Liver (tissue), 3 donors: ENCODE measurements around the gene SGPP2.

ENCODE experiments used
- CTCF ChIP-seq: fragments of 150-350 bp; IDR thresholded peaks from 2 replicates; pipeline ENCODE4 v1.5.1; 2017; ENCODE audit warnings: improper control_type of control experiment, low read depth, low read length; ENCODE audit not compliant: missing input control
- EGR1 ChIP-seq, 2 donors: IDR thresholded peaks; 2 replicates each; pipeline ENCODE4 v1.6.1; 2016 to 2018; ENCODE audit warnings: antibody characterized with exemption in 2 of 2, low read depth in 2 of 2
- GABPA ChIP-seq, 2 donors: IDR thresholded peaks in 1 of 2; conservative IDR thresholded peaks in 1 of 2; 2 replicates each; pipeline ENCODE4 v1.6.1; 2016; ENCODE audit warnings: antibody characterized with exemption in 2 of 2, mild to moderate bottlenecking in 1 of 2, moderate library complexity in 1 of 2
- HNF4G ChIP-seq: IDR thresholded peaks from 2 replicates; pipeline ENCODE4 v1.6.1; 2016; ENCODE audit warnings: antibody characterized with exemption
- JUND ChIP-seq, 2 donors: IDR thresholded peaks; 2 replicates each; pipeline ENCODE4 v1.6.1; 2016; ENCODE audit warnings: antibody characterized with exemption in 2 of 2
- MAX ChIP-seq: IDR thresholded peaks from 2 replicates; pipeline ENCODE4 v1.6.1; 2016; ENCODE audit warnings: antibody characterized with exemption
- NR2F2 ChIP-seq: IDR thresholded peaks from 2 replicates; pipeline ENCODE4 v1.6.1; 2016; ENCODE audit warnings: antibody characterized with exemption
- RAD21 ChIP-seq, 2 donors: IDR thresholded peaks; 2 replicates each; pipeline ENCODE4 v1.6.1; 2016; ENCODE audit warnings: antibody characterized with exemption in 2 of 2, mild to moderate bottlenecking in 2 of 2
- TAF1 ChIP-seq: conservative IDR thresholded peaks from 2 replicates; pipeline ENCODE4 v1.6.1; 2016; ENCODE audit warnings: antibody characterized with exemption, mild to moderate bottlenecking
- TF ChIP-seq, protein P1 (sequence below): IDR thresholded peaks from 2 replicates; pipeline ENCODE4 v1.6.1; 2016; ENCODE audit warnings: antibody characterized with exemption
- TF ChIP-seq, protein P2 (sequence below): IDR thresholded peaks from 2 replicates; pipeline ENCODE4 v1.6.1; 2016; ENCODE audit warnings: antibody characterized with exemption, mild to moderate bottlenecking
- donor health status: healthy.
- donor health status: healthy.

GRCh38 chr2:222577341-222577740, 153.0 kb downstream of the SGPP2 start:
- TF ChIP-seq CTCF (no peak), TAF1 (no peak), RAD21 (IDR thresholded peaks at IDR 0.05) (no peak), JUND (IDR thresholded peaks at IDR 0.05) (no peak), EGR1 (IDR thresholded peaks at IDR 0.05; ENCODE audit: low read depth in 2 of 2) (no peak), NR2F2 (no peak), MAX (no peak), HNF4G (no peak), GABPA (IDR thresholded peaks at IDR 0.05 in 1 of 2, conservative IDR thresholded peaks at IDR 0.05 in 1 of 2) (no peak)
- TF ChIP-seq, protein P1, sequence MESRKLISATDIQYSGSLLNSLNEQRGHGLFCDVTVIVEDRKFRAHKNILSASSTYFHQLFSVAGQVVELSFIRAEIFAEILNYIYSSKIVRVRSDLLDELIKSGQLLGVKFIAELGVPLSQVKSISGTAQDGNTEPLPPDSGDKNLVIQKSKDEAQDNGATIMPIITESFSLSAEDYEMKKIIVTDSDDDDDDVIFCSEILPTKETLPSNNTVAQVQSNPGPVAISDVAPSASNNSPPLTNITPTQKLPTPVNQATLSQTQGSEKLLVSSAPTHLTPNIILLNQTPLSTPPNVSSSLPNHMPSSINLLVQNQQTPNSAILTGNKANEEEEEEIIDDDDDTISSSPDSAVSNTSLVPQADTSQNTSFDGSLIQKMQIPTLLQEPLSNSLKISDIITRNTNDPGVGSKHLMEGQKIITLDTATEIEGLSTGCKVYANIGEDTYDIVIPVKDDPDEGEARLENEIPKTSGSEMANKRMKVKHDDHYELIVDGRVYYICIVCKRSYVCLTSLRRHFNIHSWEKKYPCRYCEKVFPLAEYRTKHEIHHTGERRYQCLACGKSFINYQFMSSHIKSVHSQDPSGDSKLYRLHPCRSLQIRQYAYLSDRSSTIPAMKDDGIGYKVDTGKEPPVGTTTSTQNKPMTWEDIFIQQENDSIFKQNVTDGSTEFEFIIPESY: no peak
- TF ChIP-seq, protein P2, sequence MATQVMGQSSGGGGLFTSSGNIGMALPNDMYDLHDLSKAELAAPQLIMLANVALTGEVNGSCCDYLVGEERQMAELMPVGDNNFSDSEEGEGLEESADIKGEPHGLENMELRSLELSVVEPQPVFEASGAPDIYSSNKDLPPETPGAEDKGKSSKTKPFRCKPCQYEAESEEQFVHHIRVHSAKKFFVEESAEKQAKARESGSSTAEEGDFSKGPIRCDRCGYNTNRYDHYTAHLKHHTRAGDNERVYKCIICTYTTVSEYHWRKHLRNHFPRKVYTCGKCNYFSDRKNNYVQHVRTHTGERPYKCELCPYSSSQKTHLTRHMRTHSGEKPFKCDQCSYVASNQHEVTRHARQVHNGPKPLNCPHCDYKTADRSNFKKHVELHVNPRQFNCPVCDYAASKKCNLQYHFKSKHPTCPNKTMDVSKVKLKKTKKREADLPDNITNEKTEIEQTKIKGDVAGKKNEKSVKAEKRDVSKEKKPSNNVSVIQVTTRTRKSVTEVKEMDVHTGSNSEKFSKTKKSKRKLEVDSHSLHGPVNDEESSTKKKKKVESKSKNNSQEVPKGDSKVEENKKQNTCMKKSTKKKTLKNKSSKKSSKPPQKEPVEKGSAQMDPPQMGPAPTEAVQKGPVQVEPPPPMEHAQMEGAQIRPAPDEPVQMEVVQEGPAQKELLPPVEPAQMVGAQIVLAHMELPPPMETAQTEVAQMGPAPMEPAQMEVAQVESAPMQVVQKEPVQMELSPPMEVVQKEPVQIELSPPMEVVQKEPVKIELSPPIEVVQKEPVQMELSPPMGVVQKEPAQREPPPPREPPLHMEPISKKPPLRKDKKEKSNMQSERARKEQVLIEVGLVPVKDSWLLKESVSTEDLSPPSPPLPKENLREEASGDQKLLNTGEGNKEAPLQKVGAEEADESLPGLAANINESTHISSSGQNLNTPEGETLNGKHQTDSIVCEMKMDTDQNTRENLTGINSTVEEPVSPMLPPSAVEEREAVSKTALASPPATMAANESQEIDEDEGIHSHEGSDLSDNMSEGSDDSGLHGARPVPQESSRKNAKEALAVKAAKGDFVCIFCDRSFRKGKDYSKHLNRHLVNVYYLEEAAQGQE: no peak
